ENCODE results near the gene VHLL. TPM values are rescaled to one million over a fixed set of nuclear protein-coding genes. Genes with fewer than 3 reads are reported as not detected.

The VHLL gene
- total and polyA plus RNA-seq, 10 donors: not detected

DNA sequence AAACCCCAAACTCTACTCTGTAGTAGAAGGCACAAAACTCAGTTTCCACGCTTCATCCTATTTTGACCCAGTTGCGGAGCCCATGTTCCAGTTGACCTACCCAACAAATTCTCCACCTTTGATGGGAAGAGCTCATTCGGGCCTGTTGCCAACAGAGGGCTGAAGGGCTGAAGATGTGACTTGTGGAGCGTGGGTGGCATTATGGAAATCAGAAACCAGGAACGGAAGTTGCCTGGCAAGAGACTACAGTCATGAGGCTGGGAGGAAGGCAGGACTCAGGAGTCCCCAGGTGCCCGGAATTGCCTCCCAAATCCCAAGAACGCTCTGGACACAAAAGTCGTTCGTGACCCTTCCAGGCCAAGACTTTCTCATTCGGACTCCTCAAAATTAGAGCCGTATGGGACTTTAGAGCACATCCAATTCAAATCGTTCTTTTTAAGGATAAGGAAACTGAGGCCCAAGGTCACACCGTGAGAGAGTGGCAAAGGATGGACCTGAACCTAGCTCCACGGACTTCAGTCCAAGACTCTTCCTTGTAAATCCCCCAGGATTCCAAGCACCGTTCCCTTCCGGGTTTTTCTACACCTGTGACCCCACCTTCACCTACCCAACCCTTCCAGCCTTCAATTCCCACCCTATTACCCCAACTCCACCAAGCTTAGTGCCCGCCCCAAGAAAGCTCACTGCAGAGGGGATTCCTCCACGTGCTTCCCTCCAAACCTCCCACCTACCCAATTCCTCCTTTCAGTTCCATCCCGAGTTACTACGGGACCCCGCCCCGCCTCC, 17.2 kb downstream of the VHLL start:
- Histone ChIP-seq H3K9me3 (no peaks in the 10 kb centered on the region), H3K36me3 (peaks cover 0 to 53% (median 36%) of the 10 kb centered on the region in 6 donors), H3K27me3 (replicated peaks in 1 of 7) (no peaks in the 10 kb centered on the region), H3K27ac (peak overlapping the region; percentile 90 to 97 (median 94)), H3K4me3 (peak overlapping the region; percentile 62 to 87 (median 72)), H3K4me1 (peaks cover 14 to 72% (median 43%) of the 10 kb centered on the region in 6 donors)
- 5 to 11% (median 8%) methylated on average over 22 of the region's 22 CpGs for WGBS, 5 donors
- intact Hi-C loops (cut with DNase I; ENCODE audit: low total_unique reads): no loop called here
- TF ChIP-seq POLR2A (IDR thresholded peaks at IDR 0.05): no peak
- no peak for DNase-seq

DNA sequence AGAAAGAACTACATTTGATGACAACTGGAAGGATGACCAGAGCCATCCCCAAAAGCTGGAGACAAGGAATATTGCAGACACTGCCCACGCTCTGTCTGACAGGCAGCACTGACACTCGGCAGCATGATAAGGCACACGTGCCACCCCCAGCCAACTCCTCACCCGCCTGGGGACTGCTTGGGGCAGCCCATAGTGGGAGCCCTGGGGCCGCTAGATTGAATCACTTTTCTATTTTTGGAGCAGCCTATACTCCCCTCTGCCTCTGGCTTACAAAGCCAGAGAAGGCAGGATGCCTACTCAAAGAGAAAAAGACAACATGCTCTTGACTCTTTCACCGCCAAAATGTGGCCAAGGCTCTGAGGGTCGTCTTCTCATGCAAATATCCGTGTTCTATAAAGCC, 17.8 kb downstream of the VHLL start:
- Histone ChIP-seq H3K4me1 (peaks cover 14 to 78% (median 44%) of the 10 kb centered on the region in 6 donors), H3K36me3 (peaks cover 0 to 53% (median 37%) of the 10 kb centered on the region in 6 donors), H3K27ac (peak overlapping the region in 6 of 8 donors; percentile 9 to 97 (median 94)), H3K9me3 (no peaks in the 10 kb centered on the region), H3K4me3 (peak overlapping the region; percentile 62 to 87 (median 72)), H3K27me3 (replicated peaks in 1 of 7) (no peaks in the 10 kb centered on the region)
- TF ChIP-seq POLR2A (IDR thresholded peaks at IDR 0.05) (no peak), POLR2AphosphoS5 (IDR thresholded peaks at IDR 0.05) (no peak)
- TF ChIP-seq, protein P1, sequence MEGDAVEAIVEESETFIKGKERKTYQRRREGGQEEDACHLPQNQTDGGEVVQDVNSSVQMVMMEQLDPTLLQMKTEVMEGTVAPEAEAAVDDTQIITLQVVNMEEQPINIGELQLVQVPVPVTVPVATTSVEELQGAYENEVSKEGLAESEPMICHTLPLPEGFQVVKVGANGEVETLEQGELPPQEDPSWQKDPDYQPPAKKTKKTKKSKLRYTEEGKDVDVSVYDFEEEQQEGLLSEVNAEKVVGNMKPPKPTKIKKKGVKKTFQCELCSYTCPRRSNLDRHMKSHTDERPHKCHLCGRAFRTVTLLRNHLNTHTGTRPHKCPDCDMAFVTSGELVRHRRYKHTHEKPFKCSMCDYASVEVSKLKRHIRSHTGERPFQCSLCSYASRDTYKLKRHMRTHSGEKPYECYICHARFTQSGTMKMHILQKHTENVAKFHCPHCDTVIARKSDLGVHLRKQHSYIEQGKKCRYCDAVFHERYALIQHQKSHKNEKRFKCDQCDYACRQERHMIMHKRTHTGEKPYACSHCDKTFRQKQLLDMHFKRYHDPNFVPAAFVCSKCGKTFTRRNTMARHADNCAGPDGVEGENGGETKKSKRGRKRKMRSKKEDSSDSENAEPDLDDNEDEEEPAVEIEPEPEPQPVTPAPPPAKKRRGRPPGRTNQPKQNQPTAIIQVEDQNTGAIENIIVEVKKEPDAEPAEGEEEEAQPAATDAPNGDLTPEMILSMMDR (IDR thresholded peaks at IDR 0.05 in 8 of 11, conservative IDR thresholded peaks at IDR 0.05 in 3 of 11): no peak
- WGBS, 5 donors: 19 to 35% (median 26%) methylated on average over 8 of the region's 8 CpGs
- intact Hi-C loops (cut with DNase I; ENCODE audit: low total_unique reads): no loop called here
- DNase-seq: no peak

DNA sequence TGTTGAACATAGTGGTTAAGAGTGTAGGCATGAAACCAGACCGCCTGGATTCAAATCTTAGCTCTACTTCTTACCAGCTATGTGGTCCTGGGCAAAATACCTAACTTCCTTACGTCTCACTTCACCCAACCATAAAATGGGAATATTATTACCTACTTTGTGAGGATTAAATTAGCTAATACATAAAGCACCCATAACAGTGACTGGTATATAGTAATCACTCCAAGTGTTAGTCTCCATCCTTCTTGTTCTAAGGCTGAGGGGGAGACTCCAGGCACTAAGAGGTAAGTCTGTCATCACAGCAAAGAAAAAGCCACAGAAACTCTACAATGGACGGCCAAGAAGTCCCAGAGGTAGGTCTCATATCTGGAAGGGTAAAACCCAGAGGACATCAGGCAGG, 19.3 kb downstream of the VHLL start:
- H3K36me3 ChIP-seq: peaks cover 0 to 55% (median 42%) of the 10 kb centered on the region in 6 donors
- DNase-seq: no peak
- no peaks in the 10 kb centered on the region for H3K27me3 ChIP-seq (replicated peaks in 1 of 7)
- no peaks in the 10 kb centered on the region for H3K9me3 ChIP-seq
- WGBS, 5 donors: 86 to 93% (median 88%) methylated on average over 3 of the region's 3 CpGs
- no peak for TF ChIP-seq POLR2A (IDR thresholded peaks at IDR 0.05)
- TF ChIP-seq, protein P1 (IDR thresholded peaks at IDR 0.05 in 8 of 11, conservative IDR thresholded peaks at IDR 0.05 in 3 of 11): no peak
- no peak for TF ChIP-seq POLR2AphosphoS5 (IDR thresholded peaks at IDR 0.05)
- no peak overlapping the region for H3K27ac ChIP-seq
- H3K4me3 ChIP-seq: no peak overlapping the region
- intact Hi-C loops (cut with DNase I; ENCODE audit: low total_unique reads): no loop called here
- H3K4me1 ChIP-seq: peaks cover 14 to 72% (median 43%) of the 10 kb centered on the region in 6 donors

DNA sequence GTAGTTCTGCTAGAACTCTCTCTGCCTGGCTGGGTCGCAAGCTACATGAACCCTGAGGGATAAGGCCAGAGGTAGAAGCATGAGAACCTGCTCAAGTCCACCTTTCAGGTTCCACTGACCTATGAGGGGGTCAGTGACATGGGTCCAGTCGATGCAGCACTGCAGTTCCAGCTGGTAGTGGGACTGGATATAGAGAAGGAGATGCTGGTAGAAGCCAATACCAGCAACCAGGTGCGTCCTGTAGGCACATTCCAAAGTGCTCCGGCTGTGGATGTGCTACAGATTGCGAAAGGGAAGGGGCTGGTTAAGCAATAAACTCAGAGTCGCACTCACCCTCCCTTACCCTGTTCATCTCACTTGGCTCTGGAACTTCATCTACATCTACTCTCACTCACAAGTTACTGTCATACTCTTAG, 22.1 kb downstream of the VHLL start:
- Histone ChIP-seq H3K9me3 (no peaks in the 10 kb centered on the region), H3K4me1 (peaks cover 9 to 50% (median 24%) of the 10 kb centered on the region in 6 donors), H3K27me3 (replicated peaks in 1 of 7) (no peaks in the 10 kb centered on the region), H3K4me3 (peak overlapping the region in 1 of 8 donors; percentile 15), H3K27ac (peak overlapping the region in 6 of 8 donors; percentile 15 to 87 (median 70)), H3K36me3 (peaks cover 2 to 84% (median 70%) of the 10 kb centered on the region in 6 donors)
- TF ChIP-seq POLR2AphosphoS5 (IDR thresholded peaks at IDR 0.05): no peak
- no peak for TF ChIP-seq POLR2A (IDR thresholded peaks at IDR 0.05)
- TF ChIP-seq, protein P1 (IDR thresholded peaks at IDR 0.05 in 8 of 11, conservative IDR thresholded peaks at IDR 0.05 in 3 of 11): no peak
- intact Hi-C loops (cut with DNase I; ENCODE audit: low total_unique reads): no loop called here
- WGBS, 5 donors: 39 to 86% (median 56%) methylated on average over 6 of the region's 6 CpGs
- no peak for DNase-seq
